Spinal cord (tissue), 10 donors: ENCODE measurements around the gene IQGAP1. TPM values are rescaled to one million over a fixed set of nuclear protein-coding genes. Genes with fewer than 3 reads are reported as not detected.
"Not testable (repeated sequence)": the region's sequence is repeated elsewhere in the genome, so short reads cannot be mapped to it uniquely, and the experiment has no call there.

Experiments
- DNase-seq, 6 donors: peaks; one replicate each; pipeline versions ENCODE4 v3.0.0 to v3.0.0-alpha.2; 2013 to 2015; ENCODE audit warnings: low spot score in 6 of 6, low read depth in 4 of 6
- H3K27ac ChIP-seq: one replicate; pipeline ENCODE4 v1.5.1; 2013; ENCODE audit warnings: low read depth, low read length, control low read depth
- H3K27me3 ChIP-seq: one replicate; pipeline ENCODE4 v1.6.1; 2013; ENCODE audit warnings: low read length; ENCODE audit not compliant: control insufficient read depth, insufficient read depth
- H3K36me3 ChIP-seq: one replicate; pipeline ENCODE4 v1.6.1; 2013; ENCODE audit warnings: low read length; ENCODE audit not compliant: control insufficient read depth, insufficient read depth
- H3K4me1 ChIP-seq: one replicate; pipeline ENCODE4 v1.6.1; 2013; ENCODE audit warnings: low read length; ENCODE audit not compliant: control insufficient read depth, insufficient read depth
- H3K4me3 ChIP-seq: one replicate; pipeline ENCODE4 v1.5.1; 2013; ENCODE audit warnings: low read depth, low read length, control low read depth
- H3K9me3 ChIP-seq: one replicate; pipeline ENCODE4 v1.6.1; 2013; ENCODE audit warnings: low read length; ENCODE audit not compliant: control insufficient read depth, insufficient read depth
- WGBS: methylation state at CpG from one replicate; pipeline ENCODE4 v1.1.5; 2013; ENCODE audit warnings: missing lambda C conversion rate; ENCODE audit not compliant: insufficient coverage; 5-methylcytosine and 5-hydroxymethylcytosine counted together
- polyA plus RNA-seq, 2 donors: library from polyadenylated mRNA; unstranded; fragments of 120-200 nt; gene quantifications; one replicate each; pipeline ENCODE4 v1.2.1, GENCODE V29; 2013; ENCODE audit not compliant: insufficient read length in 2 of 2
- total RNA-seq, 2 donors: library from RNA; depleted of rRNA in 1 of 2; stranded (reverse); fragments of 120-200 nt in 1 of 2; fragments of >200 nt in 1 of 2; gene quantifications; one replicate each; pipeline versions ENCODE4 v1.2.3 to v1.2.4, GENCODE V29; 2013 to 2014
- donor health status: healthy.

IQGAP1 gene
- total and polyA plus RNA-seq, 4 donors, result 33.8 to 126 (median 76.6) TPM

GRCh38 chr15:90511211-90511618, 123.2 kb downstream of the IQGAP1 start:
- H3K9me3 ChIP-seq, H3K36me3 ChIP-seq, H3K4me1 ChIP-seq, H3K27me3 ChIP-seq, H3K27ac ChIP-seq, DNase-seq, H3K4me3 ChIP-seq: not testable (repeated sequence)
- WGBS, result 89% methylated on average over 5 of the region's 13 CpGs

- Histone ChIP-seq H3K27ac (no peak overlapping the region), H3K9me3 (no peaks in the 10 kb centered on the region), H3K4me3 (no peak overlapping the region), H3K4me1 (no peaks in the 10 kb centered on the region), H3K36me3 (no peaks in the 10 kb centered on the region), H3K27me3 (no peaks in the 10 kb centered on the region)
- no CpG with 5 or more reads among the region's 2 CpGs for WGBS
- no peak for DNase-seq
Observed at GRCh38 chr15:90512276-90512675, 124.2 kb downstream of the IQGAP1 start.

GRCh38 chr15:90512981-90513380, 124.9 kb downstream of the IQGAP1 start:
- no peaks in the 10 kb centered on the region for H3K4me1 ChIP-seq
- no peaks in the 10 kb centered on the region for H3K9me3 ChIP-seq
- no peak overlapping the region for H3K27ac ChIP-seq
- DNase-seq, result no peak
- no peaks in the 10 kb centered on the region for H3K27me3 ChIP-seq
- H3K4me3 ChIP-seq, result no peak overlapping the region
- WGBS, result no CpG with 5 or more reads among the region's 3 CpGs
- no peaks in the 10 kb centered on the region for H3K36me3 ChIP-seq

- H3K4me3 ChIP-seq, result no peak overlapping the region
- H3K4me1 ChIP-seq, result no peaks in the 10 kb centered on the region
- H3K27me3 ChIP-seq, result no peaks in the 10 kb centered on the region
Observed at GRCh38 chr15:90513448-90513847, 125.4 kb downstream of the IQGAP1 start.

GRCh38 chr15:90513893-90514292, 125.9 kb downstream of the IQGAP1 start:
- not testable (repeated sequence) for DNase-seq

More at GRCh38 chr15:90513448-90513847, 125.4 kb downstream of the IQGAP1 start:
- Histone ChIP-seq H3K36me3 (no peaks in the 10 kb centered on the region), H3K27ac (no peak overlapping the region), H3K9me3 (no peaks in the 10 kb centered on the region)
- DNase-seq, result no peak
- 85% methylated on average over 2 of the region's 2 CpGs for WGBS

GRCh38 chr15:90519688-90520087, 131.6 kb downstream of the IQGAP1 start:
- no peak overlapping the region for H3K4me3 ChIP-seq
- WGBS, result no CpG with 5 or more reads among the region's 1 CpG
- H3K27ac ChIP-seq, result no peak overlapping the region
- H3K27me3 ChIP-seq, result no peaks in the 10 kb centered on the region
- DNase-seq, result no peak
- H3K9me3 ChIP-seq, result no peaks in the 10 kb centered on the region
- H3K4me1 ChIP-seq, result no peaks in the 10 kb centered on the region
- no peaks in the 10 kb centered on the region for H3K36me3 ChIP-seq

More at GRCh38 chr15:90513893-90514292, 125.9 kb downstream of the IQGAP1 start:
- not testable (repeated sequence) for H3K36me3 ChIP-seq, H3K4me1 ChIP-seq, H3K27me3 ChIP-seq, H3K27ac ChIP-seq, H3K9me3 ChIP-seq, H3K4me3 ChIP-seq
- WGBS, result no CpG with 5 or more reads among the region's 2 CpGs

- WGBS, result 92% methylated on average over 3 of the region's 5 CpGs
- H3K27ac ChIP-seq, result no peak overlapping the region
- H3K27me3 ChIP-seq, result no peaks in the 10 kb centered on the region
Observed at GRCh38 chr15:90520365-90520764, 132.3 kb downstream of the IQGAP1 start.

GRCh38 chr15:90523373-90523772, 135.3 kb downstream of the IQGAP1 start:
- H3K27ac ChIP-seq, result no peak overlapping the region
- no peaks in the 10 kb centered on the region for H3K36me3 ChIP-seq
- no peak overlapping the region for H3K4me3 ChIP-seq
- DNase-seq, result no peak
- H3K27me3 ChIP-seq, result no peaks in the 10 kb centered on the region
- no peaks in the 10 kb centered on the region for H3K4me1 ChIP-seq
- H3K9me3 ChIP-seq, result no peaks in the 10 kb centered on the region
- 100% methylated on average over 2 of the region's 3 CpGs for WGBS

More at GRCh38 chr15:90520365-90520764, 132.3 kb downstream of the IQGAP1 start:
- Histone ChIP-seq H3K9me3 (no peaks in the 10 kb centered on the region), H3K4me1 (no peaks in the 10 kb centered on the region), H3K4me3 (no peak overlapping the region), H3K36me3 (no peaks in the 10 kb centered on the region)
- DNase-seq, result no peak

GRCh38 chr15:90524018-90524803, 136.2 kb downstream of the IQGAP1 start:
- not testable (repeated sequence) for H3K27me3 ChIP-seq, H3K9me3 ChIP-seq, H3K4me3 ChIP-seq, H3K36me3 ChIP-seq, H3K27ac ChIP-seq, H3K4me1 ChIP-seq, DNase-seq
- WGBS, result 90% methylated on average over 4 of the region's 6 CpGs

GRCh38 chr15:90529011-90529370, 140.9 kb downstream of the IQGAP1 start:
- 54% methylated on average over 3 of the region's 15 CpGs for WGBS
- no peak for DNase-seq
- Histone ChIP-seq H3K27ac (peak overlapping the region; percentile 78), H3K4me1 (peaks cover 13% of the 10 kb centered on the region), H3K4me3 (peak overlapping the region; percentile 62), H3K27me3 (no peaks in the 10 kb centered on the region), H3K9me3 (no peaks in the 10 kb centered on the region), H3K36me3 (no peaks in the 10 kb centered on the region)
